ENCODE results near the gene RBPJ.
"Not testable (repeated sequence)": the region's sequence is repeated elsewhere in the genome, so short reads cannot be mapped to it uniquely, and the experiment has no call there.

RBPJ gene

DNA sequence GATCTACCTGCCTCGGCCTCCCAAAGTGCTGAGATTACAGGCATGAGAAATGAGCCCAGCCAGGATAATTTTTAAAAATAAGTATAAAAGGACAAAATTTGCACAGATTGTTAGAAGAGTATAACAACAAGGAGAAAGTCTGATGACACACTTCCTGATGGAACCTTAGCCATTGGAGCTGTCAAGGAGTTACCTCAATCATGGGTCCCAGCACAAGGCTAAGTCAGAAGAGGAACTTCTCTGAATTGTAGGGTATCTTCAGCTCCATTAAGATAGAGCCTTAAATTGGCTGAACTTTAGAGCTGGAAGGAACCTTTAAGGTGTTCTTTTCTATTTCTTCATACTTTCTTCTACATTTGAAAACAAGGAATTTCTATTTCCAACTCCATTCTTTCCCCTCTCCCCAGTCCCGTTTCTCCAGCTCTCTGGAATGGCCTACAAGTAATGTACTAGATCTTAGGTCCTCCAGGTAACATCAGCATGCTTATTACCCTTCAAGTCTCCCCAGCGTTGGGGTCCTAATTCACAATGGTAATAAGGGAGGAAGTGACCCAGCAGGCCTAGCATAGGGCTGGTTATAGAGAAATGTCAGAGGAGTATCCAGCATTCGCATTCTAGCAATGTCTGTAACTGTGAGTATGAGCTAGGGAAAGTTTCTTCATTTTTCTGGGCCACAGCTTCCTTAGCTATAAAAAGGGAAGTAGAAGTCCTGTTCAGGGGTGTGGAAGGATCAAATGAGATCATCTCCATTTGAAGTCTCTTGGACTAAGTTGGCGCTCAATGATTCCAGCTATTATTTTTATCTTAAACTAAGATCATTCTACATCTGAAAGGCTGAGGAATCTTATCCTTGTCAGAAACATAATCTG is 18.5 kb upstream of the RBPJ start:
- DNase-seq (ENCODE audit: low spot score): no peak

DNA sequence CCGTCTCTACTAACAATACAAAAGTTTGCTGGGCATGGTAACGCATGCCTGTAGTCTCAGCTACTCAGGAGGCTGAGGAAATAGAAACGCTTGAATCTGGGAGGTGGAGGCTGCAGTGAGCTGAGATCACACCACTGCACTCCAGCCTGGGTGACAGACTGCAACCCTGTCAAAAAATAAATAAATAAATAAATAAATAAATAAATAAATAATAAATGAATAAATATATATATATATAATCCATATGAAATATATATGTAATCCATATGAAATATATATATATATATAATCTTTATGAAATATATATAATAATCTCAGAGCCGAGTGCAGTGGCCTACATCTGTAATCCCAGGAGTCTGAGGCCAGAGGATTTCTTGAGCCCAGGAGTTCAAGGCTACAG is 17.8 kb upstream of the RBPJ start:
- no peak for DNase-seq (ENCODE audit: low spot score)

DNA sequence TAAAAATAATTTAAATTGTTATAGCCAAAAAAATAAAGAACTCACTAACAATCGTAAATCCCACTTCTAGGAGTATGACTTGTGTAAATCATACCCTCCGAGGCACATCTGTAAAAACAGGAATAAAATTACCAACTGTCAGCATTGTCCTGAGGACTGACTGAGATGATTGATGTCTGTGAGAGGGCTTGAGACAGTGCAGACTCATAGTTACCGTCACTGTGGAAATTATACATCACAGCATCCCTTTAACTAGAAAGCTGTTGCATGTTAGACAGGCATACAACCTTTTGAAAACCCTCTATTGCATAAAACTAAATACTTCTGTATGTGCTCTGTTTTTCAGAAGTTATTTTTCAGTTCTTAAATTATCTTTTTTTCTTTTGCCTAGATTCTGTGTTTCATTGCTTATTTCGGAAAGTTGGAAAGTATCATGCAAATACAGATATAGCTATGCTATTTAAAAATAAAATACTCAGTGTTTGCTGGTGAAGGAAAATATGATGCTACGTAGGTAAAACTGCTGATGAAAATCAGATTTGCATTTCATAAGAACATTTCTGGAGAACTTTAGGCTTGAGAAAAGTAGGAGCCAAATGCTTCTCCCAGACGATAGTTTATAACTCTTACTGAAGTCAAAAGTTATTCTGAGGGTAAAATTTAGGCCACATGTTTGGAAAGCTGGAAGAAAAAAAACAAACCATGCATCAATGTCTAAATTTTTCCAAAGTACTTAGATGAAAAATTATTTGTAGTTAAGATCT is 13.6 kb upstream of the RBPJ start:
- DNase-seq (ENCODE audit: low spot score): no peak

DNA sequence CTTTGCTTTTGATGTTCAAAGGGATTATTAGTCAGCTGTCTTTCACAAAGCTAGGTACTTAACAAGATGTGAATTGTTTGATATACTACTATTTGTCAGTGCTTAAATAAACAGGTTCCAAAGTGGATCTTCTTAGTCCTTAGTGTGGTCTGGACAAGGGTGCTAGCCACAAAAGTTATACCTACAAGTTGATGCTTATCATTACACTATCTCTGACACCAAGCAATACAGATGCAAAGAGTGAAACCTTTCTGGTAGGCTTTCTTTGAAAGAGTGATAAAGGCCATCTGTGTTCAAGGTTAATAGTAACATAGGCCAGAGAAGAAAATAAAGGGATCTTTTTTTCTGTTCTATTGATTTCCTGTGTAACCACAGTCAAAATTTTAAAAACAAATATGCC is 12.2 kb upstream of the RBPJ start:
- DNase-seq (ENCODE audit: low spot score): no peak

DNA sequence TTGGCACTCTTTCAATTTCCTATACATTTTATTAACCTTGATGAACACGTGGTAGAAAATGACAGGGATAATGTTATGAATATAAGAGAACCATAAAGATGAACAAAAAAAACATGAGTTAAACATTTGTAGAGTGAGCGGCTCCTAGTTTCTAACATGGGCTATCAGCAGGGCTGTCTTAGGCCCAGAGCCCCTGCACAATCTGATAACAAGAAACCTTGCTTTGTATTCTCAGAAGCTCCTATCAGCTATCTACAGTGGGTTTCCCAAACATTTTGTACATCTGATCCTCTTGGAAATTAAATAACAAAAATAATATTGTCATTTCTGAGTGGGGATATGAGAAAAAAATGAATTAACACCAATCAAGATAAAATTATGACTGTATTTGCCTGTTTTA is 10.6 kb upstream of the RBPJ start:
- no peak for DNase-seq (ENCODE audit: low spot score)

DNA sequence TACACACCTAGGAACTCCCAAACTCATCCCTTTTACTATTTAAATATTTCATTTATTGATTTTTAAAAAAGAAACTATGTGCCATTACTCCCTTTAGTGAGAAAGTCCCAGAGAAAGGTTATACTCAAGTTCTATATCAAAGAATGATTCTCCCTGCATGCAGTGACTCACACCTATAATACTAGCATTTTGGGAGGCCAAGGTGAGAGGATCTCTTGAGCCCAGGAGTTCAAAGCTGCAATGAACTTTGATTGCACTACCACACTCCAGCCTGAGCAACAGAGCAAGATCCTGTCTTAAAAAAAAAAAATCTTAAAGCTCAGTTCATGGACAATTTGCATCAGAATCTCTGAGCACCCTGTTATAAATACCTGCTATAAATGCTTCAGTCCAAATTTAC is 9.2 kb upstream of the RBPJ start:
- no peak for DNase-seq (ENCODE audit: low spot score)

DNA sequence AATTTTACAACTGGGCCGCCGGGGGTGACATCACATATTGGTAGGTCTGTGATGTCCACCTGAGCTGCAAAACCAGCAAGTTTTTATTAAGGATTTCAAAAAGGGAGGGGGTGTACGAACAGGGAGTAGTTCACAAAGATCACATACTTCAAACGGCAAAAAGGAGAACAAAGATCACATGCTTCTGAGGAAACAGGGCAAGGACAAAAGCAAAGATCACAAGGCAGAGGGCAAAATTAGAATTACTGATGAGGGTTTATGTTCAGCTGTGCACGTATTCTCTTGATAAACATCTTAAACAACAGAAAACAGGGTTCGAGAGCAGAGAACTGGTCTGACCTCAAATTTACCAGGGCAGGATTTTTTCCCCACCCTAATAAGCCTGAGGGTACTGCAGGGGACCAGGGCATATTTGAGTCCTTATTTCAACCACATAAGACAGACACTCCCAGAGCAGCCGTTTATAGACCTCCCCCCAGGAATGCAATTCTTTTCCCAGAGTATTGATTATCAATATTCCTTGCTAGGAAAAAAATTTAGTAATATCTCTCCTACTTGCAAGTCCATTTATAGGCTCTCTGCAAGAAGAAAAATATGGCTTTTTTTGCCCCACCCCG is 5.4 kb upstream of the RBPJ start:
- not testable (repeated sequence) for DNase-seq (ENCODE audit: low spot score)

DNA sequence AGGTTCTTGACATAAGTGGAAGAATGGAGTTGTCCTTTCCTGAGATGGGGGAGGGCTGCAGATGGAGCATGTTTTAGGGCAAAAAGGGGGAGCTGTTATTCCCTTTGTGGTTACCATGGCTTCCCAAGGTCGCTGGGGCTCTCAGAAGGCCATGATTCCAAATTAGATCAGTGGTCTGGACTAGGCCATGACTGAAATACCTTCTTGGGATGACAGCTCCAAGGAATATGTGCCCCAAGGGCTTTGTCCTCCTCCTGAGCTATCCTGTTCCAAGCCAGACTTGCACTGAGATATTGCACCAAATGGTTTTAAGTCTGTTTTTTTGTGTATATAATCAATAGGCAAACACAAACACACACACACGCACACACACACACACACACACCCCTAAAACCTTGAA is 3.0 kb upstream of the RBPJ start:
- no peak for DNase-seq (ENCODE audit: low spot score)

DNA sequence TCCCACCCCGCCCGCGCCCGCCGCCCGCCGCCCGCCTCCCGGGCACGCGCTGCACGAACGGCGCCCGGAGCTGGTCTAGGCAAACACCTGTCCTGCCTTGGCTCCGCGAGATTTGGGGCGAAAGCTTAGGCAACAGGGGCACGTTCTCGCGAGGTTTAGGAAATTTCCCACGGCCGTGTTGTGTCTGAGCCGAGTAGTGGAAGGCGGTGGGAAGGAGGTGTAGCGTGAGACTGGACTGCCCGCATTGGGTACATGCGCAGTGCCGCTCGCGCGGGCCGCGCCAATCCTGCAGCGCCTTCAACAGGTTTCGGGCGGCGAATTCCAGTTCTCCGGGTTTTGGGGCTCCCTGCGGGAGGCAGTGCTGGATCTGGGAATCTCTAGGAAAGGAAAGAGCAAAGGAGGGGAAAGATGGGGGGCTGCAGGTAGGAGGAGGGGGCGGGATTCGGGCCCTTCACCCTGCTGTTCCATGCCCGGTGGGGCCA is 1.3 kb upstream of the RBPJ start:
- peak; percentile 89 for DNase-seq (ENCODE audit: low spot score)

DNA sequence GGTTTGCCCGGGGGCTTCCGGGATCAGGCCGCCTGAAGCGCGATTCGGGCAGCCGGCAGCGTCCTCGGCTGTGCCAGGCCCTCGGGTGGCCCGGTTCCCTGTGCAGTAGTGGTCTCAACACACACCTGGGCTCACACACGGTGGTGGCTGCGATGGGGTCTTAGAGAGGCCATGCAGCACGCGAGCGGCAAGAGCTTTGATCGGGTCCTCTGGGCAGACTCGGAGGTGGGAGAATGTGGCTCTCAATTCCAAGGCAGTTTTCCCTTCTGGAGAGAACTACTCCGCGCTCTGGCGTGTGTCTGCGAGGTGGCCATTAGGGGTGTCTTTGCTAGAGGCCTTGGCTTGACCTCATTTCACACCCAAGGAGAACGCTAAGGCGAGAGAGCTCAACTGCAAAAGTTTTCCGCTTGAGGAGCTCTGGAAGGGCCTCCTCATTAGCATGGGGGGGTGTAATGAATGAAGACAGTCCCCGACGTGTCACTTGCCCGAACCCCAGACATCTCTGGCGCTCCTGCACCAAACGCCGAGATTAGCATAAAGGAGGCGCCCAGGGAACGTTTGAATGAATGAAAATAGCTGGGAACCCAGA is 771 bp upstream of the RBPJ start:
- DNase-seq (ENCODE audit: low spot score): no peak

DNA sequence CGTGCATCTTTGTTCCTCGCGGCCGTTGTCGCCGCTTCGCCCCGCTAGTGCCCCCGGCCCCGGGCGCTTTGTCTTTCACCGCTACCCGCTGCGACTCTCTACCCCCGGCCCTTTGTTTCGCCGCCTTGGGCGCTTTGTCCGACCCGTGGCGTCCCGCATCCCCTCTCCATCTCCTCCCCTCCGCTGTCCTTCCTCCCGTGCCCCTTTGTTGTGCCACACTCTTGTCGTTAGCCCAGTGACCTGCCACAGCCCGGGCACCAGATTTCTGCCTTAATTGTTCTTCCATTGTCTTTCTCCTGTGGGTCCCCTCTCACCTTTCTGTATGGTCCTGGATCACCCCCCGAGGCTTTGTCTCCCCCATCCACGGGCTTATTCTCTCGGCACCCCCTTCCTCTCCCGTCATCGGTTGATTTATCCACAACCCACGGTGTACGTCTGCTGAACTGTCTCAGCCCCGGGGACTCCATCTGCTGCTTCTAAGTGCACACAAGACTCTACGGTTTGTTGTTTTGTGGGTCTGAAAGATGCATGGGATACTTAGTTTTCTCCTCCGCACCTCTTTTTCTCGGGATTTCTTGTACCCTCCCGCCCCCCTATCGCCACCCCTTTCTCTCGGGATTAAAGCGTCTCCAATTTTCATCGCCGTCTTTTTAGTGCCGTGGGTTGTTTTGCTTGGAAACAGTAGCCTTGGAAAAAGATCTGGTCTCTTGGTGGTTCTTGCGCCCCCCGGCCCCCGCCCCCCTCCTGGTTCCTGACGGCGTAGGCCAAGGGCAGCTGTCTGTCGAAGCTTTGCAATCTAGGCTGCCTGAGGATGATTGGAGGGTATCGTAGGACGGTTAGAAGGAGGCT is 783 bp downstream of the RBPJ start:
- peak; percentile 30 for DNase-seq (ENCODE audit: low spot score)

DNA sequence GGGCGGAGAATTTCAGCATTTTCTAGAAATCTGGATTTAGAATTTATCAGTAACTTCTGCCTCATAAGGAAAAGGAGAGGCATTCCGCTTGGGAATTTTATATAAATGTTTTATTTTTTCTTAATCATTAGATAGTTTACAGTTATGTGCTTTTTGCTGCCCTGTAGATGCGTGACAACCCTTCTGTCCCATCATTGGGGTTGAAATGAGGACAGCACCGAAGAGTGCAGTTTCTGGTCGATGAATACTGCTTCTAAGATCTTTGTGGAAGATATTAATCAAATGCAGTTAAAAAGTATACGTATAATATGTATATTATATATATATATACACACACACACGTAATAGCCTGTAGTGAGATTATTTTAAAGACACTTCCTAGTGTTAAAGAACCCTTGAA is 1.5 kb downstream of the RBPJ start:
- no peak for DNase-seq (ENCODE audit: low spot score)

DNA sequence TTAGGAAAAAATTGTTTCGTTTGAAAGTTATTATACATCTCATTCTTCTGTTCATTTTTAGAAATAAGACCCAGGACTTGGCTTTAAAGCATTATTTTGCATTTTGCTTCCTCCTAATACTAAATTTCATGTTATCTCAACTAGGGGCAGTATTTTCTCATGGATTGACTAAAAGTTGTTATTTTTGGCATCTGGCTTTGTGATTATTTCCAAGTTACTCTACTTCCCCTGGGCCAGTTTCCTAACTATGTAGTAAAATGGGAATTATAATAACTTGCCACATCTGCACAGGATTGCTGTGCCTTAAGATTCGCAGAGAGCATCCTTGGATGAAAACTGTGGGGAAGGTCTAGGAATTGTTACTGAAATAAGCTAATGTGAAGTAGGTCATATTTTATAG is 3.0 kb downstream of the RBPJ start:
- no peak for DNase-seq (ENCODE audit: low spot score)

DNA sequence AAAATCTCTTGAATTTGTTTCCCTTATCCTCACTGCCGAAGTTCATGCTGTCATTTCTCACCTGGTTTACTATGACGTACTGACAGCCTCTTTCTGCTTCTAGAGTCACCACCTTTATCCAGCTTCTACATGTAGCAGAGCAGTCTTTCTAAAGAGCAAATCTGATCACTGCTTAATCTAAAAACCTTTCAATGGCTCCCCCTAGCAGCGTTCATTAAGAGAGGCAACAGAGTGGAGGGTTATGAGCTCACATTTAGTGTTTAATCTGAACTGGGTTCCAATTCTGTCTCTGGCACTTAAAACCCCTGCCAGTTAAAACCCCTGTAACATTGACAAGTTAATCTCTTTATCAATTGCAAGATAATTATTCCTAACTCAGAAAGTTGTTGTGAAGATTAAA is 4.4 kb downstream of the RBPJ start:
- no peak for DNase-seq (ENCODE audit: low spot score)

DNA sequence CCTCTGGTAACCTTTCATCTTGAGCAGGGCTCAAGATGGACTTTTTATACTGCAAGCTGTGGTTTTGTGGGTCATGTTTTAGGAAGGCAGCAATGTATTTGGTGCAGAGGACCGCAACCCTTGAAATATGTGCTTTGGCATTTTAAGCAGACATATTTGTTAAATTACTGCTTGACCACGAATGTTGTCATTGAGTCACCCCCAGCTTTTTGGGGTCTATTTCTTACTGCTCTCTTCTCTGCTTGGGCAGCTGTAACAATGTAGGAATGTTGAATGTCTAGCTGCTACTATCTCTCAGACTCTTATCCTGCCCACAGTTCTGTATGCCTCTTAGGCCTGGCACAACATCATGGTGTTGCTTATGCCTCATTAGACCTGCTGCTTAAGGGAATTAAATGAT is 6.0 kb downstream of the RBPJ start:
- no peak for DNase-seq (ENCODE audit: low spot score)

DNA sequence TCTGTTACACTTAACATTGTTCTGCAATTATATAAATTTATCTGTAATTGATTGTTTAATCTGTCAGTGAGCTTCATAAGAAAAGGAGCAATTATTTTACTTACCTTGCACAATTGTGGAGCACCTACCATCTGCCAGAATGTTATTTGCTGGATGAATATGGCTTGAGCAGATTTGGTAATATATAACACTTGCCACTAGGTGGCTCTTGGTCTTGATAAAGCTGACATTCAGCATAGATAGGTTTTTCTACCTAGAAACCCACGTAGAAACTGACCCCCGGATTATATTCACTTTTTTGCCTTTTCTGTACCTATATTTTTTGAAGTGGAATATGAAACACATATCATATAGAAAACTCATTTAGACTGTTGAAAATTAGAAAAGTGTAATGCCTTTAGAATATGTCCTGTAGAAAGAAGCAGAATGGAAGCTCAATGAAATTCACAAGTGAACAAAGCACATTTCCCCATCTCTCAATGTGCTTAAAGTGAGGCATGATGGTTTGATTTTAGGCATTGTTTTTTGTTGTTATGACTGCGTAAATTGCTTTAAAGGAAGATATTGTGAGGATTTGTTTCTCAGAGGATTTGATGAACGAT is 9.5 kb downstream of the RBPJ start:
- DNase-seq (ENCODE audit: low spot score): peak; percentile 31

DNA sequence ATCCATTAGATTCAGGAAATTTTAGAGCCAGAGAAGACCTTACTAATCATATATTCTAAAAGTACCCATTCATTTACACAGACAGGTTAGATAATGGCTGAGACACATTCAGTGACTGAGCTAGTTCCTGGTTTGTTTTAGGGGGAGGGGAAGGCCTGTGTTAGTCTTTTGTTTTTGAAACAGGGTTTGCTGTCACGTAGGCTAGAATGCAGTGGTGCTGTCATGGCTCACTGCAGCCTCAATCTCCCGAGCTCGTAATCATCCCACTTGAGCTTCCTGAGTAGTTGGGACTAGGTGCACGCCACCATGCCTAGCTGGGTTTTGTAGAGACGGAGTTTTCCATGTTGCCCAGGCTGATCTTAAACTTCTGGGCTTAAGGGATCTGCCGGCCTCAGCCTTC is 10.1 kb downstream of the RBPJ start:
- DNase-seq (ENCODE audit: low spot score): no peak

DNA sequence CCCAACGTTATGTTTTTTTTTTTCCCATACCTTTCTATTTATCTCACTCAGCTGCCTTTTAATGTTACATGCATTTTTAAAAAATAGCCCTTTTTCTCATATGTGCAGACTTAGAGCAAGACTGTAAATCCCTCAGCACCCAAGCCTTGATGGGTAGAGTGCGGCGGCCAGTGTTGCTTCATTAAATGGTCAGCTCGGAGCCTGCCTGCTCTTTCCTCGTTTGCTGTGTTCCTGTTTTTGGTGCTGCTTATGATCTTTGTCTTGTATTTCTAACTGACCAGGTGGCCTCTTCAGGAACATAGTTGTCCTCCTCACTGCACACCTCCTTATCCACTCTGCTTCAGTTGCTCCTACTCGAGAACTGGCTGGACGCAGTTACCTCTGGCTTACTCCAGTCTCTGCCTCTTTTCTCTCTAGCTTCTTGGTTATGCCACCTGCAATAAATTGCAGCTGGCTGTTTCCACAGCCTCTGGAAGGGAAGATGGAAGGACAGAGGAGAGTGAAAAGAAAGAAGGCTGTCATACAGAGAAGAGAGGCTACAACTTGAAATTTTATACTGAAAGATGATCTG is 10.7 kb downstream of the RBPJ start:
- DNase-seq (ENCODE audit: low spot score): no peak

DNA sequence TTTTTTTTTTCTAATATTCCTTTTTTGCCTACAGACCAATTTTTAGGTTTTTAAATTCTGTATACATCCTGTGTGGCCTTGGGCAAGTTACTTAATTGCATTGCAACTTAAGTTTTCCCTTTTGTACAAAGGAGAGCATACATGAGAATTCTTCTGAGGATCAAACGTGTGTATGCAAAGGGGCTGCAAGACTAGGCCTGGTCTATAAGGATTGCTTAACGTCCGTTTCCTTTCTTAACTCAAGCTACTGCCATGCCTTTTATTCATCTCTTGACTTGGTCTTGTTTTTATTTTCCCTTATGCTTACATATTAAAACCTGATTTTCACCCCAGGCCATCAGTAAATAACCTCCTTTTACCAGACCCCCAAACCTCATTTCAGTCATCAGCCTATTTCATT is 13.6 kb downstream of the RBPJ start:
- DNase-seq (ENCODE audit: low spot score): no peak

DNA sequence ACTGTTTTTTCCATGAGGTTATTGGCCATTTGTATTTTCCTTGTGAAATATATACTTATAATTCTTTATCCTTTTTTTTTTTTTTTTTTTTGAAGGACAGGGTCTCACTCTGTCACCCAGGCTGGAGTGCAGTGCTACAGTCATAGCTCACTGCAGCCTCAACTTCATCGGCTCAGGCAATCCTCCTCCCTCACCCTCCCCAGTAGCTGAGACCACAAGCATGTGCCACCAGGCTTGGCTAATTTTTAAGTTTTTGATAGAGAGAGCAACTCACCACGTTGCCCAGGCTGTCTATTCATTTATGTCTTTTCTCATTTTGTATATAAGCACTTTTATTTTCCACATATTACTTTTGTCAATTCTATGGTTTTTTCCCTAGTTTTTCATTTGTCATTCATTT is 16.8 kb downstream of the RBPJ start:
- DNase-seq (ENCODE audit: low spot score): no peak
